Heart left ventricle (tissue), 13 donors: ENCODE results near the gene KRTAP6-1.

Source experiments
- POLR2A ChIP-seq, 2 donors: fragments of 450-650 bp; IDR thresholded peaks; one replicate each; pipeline ENCODE4 v1.6.1; 2017; ENCODE audit warnings: antibody characterized with exemption in 2 of 2, mild to moderate bottlenecking in 2 of 2, moderate library complexity in 2 of 2
- TF ChIP-seq, protein P1 (sequence below), 12 donors: fragments of 200-600 bp; sonication (generic) in 4 of 12; IDR thresholded peaks; one replicate each; pipeline versions ENCODE4 v1.5.0 to v1.8.0; 2018 to 2022; ENCODE audit warnings: antibody characterized with exemption in 12 of 12, mild to moderate bottlenecking in 5 of 12
- donor health status: ischemic (EF 13 %, LVEDD 7.1; RV severe dilation, severe dysfunction).
- donor health status: DM: no; HTN: yes; CAD: no.
- donor health status: DM: no; HTN: no; CAD: no.
- donor health status: ischemic (EF 25% LVEDD 6.9; RV normal size, moderate dysfunction).
- donor health status: ischemic (EF 25% LVEDD 5.7; RV mildly dilated, moderate dysfunction).
- donor health status: ischemic (EF 35%, LVEDD 5.7; RV mildly dilated, moderate dysfunction).
- donor health status: nonischemic (EF 11% LVEDD 7.7; RV severe dilation, severe dysfunction).
- donor health status: DM: yes; HTN: yes; CAD: no.
- donor health status: PGD.
- donor health status: ischemic (EF 29% LVEDD 5.4; RV normal size, mild dysfunction).
- donor health status: nonischemic (EF 23%, LVEDD 6.1; RV moderate dilation, normal function).

- TF ChIP-seq POLR2A (IDR thresholded peaks at IDR 0.05), result no peak
- TF ChIP-seq, protein P1, sequence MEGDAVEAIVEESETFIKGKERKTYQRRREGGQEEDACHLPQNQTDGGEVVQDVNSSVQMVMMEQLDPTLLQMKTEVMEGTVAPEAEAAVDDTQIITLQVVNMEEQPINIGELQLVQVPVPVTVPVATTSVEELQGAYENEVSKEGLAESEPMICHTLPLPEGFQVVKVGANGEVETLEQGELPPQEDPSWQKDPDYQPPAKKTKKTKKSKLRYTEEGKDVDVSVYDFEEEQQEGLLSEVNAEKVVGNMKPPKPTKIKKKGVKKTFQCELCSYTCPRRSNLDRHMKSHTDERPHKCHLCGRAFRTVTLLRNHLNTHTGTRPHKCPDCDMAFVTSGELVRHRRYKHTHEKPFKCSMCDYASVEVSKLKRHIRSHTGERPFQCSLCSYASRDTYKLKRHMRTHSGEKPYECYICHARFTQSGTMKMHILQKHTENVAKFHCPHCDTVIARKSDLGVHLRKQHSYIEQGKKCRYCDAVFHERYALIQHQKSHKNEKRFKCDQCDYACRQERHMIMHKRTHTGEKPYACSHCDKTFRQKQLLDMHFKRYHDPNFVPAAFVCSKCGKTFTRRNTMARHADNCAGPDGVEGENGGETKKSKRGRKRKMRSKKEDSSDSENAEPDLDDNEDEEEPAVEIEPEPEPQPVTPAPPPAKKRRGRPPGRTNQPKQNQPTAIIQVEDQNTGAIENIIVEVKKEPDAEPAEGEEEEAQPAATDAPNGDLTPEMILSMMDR (IDR thresholded peaks at IDR 0.05), result no peak
Measured at GRCh38 chr21:30605968-30606367, 7.8 kb downstream of the KRTAP6-1 start.
